GM21717 (cell line): ENCODE data around the gene MCM3AP.
A peak's percentile ranks its signal among the peaks of the same experiment; 100 is the strongest.
"Not testable (repeated sequence)": the region's sequence is repeated elsewhere in the genome, so short reads cannot be mapped to it uniquely, and the experiment has no call there.

Experiments
- ATAC-seq: cut with Tn5 transposase; IDR thresholded peaks from one replicate; pipeline ENCODE4 v1.9.1; 2021; ENCODE audit warnings: mild to moderate bottlenecking, moderate library complexity; ENCODE audit not compliant: unreplicated experiment

MCM3AP gene

DNA sequence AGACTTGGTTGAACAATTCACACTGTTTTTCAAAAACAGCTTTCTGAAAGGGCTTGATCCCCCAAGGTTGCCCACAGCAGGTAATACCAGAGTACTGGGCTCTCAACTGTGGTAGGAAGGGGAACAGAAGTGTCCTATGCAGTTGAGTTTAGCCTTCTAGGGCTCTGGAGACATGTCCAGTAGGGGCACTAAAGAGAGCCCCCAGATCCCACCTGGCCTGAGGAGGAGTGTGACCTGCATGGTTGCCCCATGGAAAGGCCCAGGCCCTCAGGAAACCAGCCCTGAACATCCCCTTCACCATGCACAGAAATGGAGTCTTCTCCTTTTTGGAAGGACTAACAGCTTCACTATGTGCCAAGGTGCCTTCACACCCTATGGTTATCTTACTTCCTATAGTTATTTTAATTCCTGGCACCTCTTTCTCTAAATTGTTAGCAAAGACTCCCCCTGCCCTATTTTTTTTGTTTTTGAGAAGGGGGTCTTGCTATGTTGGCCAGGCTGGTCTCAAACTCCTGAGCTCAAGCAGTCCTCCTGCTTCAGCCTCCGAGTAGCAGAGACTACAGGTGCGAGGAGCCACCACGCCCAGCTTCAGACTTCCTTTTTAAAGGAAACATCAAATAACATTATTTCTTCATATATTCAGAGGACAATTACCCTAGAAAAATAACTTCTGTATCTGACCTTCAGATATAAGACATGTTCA, 40.0 kb downstream of the MCM3AP start:
- ATAC-seq, result no peak

- ATAC-seq, result no peak
These were observed 40.8 kb downstream of the MCM3AP start for GRCh38 chr21:46244602-46245001.

DNA sequence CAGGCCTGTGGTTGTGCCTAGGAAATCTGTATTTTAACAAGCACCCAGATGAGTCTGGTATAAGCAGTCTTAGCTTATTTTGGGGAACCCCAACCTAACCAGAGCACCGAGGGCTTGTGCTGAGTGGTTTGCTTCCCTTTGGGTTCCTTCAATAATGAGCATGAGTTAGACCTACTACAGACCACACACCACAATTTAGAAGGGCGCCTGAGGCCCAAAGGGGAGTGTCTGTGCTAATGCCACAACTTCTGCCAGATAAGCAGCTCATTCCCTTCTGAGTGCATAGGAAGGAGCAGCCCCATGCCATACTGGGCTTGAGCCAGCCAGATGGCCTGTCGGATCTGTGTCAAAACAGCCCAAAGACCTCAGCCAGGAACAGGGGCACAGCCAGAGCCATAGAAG, 41.5 kb downstream of the MCM3AP start:
- no peak for ATAC-seq

DNA sequence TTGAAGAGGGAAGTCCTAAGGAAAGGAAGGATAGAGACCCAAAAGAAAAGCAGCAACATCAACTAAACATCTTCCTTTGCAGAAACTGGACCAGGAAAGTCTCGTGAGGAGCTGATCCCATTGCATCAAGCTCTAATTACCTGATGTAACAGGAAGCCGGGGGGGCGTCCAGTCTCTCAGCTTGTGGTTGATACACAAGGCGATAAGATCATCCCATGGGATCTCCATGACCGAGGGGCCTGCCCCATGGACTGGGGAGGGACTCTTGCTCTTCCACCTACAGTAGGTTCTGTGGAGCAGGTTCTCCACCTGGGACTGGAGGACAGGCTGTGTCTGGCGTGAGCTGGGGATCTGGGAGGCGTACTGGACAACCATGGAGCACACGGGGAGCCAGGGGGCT, 42.1 kb downstream of the MCM3AP start:
- no peak for ATAC-seq

DNA sequence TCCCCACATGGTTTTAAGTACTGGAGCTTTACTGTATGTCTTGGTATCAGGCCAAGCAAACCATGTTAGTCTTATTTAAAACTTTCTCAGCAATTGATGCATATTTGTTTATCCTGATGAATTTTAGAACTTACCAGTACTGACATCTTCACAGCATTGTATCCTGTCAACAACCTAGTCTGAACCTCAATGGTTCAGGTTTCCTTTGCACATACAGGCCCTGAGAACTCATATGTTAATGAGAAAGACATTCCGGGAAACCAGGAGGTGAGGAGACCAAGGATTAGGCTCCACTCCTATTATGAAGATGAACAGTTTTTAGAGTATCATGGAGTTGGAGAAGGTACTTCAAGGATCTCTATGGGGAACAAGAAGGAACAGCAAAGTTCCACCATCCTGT, 43.8 kb downstream of the MCM3AP start:
- not testable (repeated sequence) for ATAC-seq

- no peak for ATAC-seq
These were observed 45.5 kb downstream of the MCM3AP start for GRCh38 chr21:46239817-46240325.

DNA sequence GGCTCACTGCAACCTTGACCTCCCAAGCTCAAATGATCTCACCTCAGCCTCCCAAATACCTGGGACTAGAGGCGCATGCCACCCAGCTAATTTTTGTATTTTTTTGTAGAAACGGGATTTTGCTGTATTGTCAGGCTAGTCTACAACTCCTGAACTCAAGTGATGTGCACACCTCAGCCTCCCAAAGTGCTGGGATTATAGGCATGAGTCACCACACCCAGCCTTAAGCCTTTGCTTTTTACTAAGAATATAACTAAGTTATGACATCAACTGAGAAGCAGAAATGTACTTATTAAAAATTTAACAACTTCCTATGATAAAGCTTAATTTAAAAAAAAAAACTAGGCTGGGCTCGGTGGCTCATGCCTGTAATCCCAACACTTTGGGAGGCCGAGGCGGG, 47.9 kb downstream of the MCM3AP start:
- ATAC-seq, result no peak

- ATAC-seq, result no peak
These were observed 50.9 kb downstream of the MCM3AP start for GRCh38 chr21:46234436-46234950.

DNA sequence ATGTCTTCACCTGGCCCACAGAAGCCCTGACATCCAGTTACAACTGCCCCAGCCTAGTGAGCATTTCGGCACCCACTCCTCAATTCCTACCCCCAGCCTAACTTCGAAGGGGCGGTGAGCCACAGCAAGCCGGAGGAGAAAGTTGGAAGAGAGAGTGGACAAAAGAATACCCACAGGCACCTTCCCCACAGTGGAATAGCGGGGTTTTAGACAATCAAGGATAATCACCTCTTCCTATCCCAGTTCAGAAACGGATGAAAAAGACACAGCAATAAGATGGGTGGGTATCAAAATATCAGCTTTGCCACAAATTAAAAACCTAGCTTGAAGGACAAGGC, 55.5 kb downstream of the MCM3AP start:
- no peak for ATAC-seq

- no peak for ATAC-seq
These were observed 56.1 kb downstream of the MCM3AP start for GRCh38 chr21:46229133-46229922.

DNA sequence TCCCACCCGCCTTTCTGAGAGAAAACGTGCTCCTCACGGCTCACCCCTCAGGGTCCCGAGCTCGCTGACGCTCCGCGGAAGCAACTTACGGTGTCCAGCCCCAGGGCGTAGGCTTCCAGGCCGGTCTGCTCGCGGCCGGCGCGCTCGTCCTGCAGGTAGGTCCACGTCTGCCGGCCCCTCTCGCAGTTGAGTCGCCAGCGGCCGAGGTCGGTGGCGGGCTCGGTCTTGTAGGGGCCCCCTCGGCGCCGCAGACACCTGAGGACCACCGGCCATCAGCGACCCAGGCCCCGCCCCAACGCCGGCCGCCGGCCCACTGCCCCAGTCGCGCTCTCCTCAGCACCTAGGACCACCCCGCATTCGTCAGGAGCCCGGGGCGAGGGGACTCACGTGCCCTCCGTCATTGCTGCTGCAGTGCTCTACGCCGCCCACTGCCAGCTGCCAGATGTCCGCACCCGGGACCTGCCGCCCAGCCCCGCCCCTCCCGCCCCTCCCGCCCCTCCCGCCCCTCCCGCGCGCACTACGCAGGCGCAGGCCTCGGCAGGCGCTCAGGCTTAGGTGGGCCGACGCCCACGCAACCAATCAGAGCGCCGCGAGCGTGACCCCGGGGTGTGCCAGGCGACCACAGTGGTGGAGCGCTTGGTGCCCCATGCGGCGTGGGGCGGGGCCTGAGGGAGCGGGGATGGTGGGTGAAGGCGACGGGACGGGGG, 56.9 kb downstream of the MCM3AP start, which contains the start of gene LSS:
TSS of gene LSS (minus strand) at position 430 of the 707 bp plus-strand sequence. CDS start at position 401, 29 bp downstream.
- peak; percentile 71 for ATAC-seq

- ATAC-seq, result no peak
These were observed 57.5 kb downstream of the MCM3AP start for GRCh38 chr21:46227811-46228344.

GRCh38 chr21:46226920-46227599, 58.4 kb downstream of the MCM3AP start:
- no peak for ATAC-seq

DNA sequence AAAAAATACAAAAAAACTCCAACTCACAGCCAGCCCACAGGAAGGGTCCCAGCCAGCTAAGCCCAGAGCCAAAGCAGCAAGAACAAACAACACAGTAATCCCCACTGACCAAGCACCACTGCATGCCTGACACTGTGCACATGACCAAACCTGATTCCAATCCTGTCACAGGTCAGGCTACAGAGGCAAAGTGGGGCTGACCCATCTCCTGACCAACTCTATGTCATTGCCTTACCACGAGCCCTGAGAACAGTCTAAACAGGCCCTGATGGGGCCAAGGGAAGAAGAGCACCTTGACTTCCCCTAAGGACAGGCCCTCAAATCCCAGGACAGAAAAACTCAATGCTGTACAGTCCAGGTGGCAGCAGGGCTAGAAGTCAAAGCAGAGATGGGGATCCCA, 59.3 kb downstream of the MCM3AP start:
- no peak for ATAC-seq

GRCh38 chr21:46223661-46224060, 61.8 kb downstream of the MCM3AP start:
- not testable (repeated sequence) for ATAC-seq

GRCh38 chr21:46223217-46223616, 62.2 kb downstream of the MCM3AP start:
- ATAC-seq, result no peak

DNA sequence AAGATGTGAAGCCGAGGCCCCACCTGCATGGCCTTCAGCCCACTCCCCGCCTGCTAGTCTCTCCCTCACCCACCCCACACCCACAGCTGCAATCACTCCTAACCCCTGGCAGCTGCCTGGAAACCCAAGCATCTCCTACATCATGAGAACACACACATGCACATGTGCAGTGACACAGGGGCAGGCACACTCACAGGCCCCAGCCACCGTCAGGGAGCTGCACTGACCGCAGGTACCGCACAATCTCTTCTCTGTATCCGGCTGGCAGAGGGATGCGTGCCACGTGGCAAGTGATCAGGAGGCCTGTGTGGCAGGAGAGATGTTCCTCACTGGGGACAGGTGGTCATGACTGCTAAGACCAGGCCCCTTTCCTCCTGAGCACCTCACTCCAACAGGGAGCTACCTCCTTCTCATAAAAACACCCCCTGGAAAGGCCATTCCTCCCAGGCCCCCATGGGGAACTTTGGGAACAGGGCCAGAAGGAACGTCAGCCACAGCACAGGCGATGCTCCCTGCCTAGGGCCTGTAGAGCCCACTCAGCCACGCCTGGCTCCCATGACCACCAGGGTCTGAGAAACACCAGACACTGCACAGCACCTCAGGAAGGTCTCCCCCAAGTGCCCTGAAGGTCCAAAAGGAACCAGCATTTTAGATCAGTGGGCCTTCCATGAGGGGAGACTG, 62.8 kb downstream of the MCM3AP start:
- no peak for ATAC-seq

- ATAC-seq, result no peak
These were observed 63.6 kb downstream of the MCM3AP start for GRCh38 chr21:46221664-46222435.

GRCh38 chr21:46220847-46221246, 64.6 kb downstream of the MCM3AP start:
- no peak for ATAC-seq
